Measurements from ENCODE around the gene AHSA1.

The AHSA1 gene

DNA sequence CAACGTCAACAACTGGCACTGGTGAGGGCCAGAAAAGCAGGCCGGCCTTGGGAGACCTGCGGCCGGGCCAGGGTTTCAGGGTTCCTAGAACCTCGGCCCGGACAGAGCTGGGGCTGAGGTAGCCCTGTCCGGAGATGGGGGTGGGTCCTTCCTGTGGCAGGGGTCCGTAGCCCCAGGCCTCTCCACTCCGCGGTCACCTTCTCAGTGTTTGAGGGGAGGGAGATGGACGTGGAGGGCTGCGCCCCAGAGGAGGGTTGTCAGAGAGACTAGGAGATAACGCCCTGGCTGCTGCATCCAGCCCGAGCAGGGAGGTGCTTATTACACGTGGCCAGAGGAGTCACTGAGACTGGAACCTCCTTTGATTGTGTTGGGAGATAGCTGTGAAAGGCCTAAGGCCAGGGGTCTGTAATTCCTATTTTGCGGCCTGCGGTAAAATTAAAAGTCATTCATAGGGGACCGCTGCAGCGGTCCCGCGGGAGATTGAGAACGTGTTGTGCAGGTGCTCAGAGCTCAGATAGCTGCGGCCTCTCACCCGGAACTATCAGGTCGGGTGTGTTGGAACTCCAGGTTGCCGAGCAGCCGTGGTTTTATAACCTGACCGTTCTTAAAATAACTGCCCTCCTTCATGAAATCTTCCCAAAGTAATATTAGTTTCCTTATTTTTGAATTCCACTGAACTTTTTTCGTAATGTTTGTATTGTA is 507 bp downstream of the AHSA1 start:
- no peak for DNase-seq (ENCODE audit: low read depth)
- TF ChIP-seq, protein P1, sequence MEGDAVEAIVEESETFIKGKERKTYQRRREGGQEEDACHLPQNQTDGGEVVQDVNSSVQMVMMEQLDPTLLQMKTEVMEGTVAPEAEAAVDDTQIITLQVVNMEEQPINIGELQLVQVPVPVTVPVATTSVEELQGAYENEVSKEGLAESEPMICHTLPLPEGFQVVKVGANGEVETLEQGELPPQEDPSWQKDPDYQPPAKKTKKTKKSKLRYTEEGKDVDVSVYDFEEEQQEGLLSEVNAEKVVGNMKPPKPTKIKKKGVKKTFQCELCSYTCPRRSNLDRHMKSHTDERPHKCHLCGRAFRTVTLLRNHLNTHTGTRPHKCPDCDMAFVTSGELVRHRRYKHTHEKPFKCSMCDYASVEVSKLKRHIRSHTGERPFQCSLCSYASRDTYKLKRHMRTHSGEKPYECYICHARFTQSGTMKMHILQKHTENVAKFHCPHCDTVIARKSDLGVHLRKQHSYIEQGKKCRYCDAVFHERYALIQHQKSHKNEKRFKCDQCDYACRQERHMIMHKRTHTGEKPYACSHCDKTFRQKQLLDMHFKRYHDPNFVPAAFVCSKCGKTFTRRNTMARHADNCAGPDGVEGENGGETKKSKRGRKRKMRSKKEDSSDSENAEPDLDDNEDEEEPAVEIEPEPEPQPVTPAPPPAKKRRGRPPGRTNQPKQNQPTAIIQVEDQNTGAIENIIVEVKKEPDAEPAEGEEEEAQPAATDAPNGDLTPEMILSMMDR (conservative IDR thresholded peaks at IDR 0.05; ENCODE audit: low read length) = no peak
- H3K4me3 ChIP-seq (ENCODE audit: low read length) = peak overlapping the region; percentile 90

DNA sequence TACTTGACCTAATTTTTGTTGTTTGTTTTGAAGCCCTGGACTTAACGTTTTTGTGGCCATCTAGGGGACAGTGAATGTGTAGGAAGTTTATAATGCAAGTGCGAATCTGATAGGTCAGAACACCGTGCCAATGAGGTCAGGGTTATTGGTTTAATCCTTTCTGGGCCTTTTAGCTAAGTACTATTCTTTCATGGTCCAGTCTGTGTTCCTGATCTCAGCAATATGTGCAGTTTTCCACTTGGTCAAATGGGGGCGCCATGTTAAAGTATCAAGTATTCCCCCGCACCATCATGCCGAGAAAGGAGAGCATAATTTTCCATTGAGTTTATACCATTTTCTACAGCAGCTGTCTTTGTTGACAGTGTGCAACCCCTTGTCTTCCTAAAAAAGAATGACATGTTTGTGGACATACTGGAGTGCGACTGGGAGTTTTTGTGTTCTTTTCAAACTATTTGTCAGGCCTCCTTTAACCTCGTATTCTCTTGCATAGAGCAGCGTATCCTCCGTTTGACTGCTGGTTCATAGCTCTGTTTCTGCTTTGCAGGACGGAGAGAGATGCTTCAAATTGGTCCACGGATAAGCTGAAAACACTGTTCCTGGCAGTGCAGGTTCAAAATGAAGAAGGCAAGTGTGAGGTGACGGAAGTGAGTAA is 1.3 kb downstream of the AHSA1 start:
- TF ChIP-seq, protein P1 (conservative IDR thresholded peaks at IDR 0.05; ENCODE audit: low read length) = peak; percentile 77
- H3K4me3 ChIP-seq (ENCODE audit: low read length) = peak overlapping the region; percentile 90
- peak; percentile 72 for DNase-seq (ENCODE audit: low read depth)

DNA sequence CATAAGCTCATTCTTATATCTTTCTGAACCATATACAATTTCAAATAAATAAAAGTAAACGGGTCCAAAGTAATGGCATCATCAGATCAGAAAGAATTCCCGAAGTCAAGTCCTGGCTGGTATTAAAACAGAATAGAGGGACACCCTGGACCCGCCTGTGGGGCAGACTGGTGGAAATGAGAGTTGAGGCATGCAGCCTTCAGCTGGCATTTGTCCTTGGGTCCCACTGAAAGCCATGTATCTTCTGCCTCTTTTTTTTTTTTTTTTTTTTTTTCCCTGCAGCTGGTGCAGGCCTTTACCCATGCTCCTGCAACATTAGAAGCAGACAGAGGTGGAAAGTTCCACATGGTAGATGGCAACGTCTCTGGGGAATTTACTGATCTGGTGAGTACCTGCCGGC is 9.9 kb downstream of the AHSA1 start:
- DNase-seq (ENCODE audit: low read depth) = no peak
- no peak overlapping the region for H3K4me3 ChIP-seq (ENCODE audit: low read length)
- TF ChIP-seq, protein P1 (conservative IDR thresholded peaks at IDR 0.05; ENCODE audit: low read length) = no peak

DNA sequence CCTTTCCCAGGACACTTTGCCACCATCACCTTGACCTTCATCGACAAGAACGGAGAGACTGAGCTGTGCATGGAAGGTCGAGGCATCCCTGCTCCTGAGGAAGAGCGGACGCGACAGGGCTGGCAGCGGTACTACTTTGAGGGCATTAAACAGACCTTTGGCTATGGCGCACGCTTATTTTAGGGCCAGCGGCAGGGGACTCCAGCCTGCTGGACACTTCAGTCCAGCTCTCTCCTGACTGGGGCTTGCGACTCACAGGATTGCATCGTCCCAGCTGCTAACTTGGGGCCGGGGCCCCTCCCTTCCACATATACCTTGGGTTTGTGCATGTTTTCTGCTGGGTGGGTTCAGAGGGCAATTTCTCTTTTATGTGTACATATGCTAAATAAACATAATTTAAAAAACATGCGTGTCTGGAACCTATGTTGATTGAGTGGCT is 11.2 kb downstream of the AHSA1 start:
- H3K4me3 ChIP-seq (ENCODE audit: low read length) = no peak overlapping the region
- DNase-seq (ENCODE audit: low read depth) = no peak
- TF ChIP-seq, protein P1 (conservative IDR thresholded peaks at IDR 0.05; ENCODE audit: low read length) = no peak

DNA sequence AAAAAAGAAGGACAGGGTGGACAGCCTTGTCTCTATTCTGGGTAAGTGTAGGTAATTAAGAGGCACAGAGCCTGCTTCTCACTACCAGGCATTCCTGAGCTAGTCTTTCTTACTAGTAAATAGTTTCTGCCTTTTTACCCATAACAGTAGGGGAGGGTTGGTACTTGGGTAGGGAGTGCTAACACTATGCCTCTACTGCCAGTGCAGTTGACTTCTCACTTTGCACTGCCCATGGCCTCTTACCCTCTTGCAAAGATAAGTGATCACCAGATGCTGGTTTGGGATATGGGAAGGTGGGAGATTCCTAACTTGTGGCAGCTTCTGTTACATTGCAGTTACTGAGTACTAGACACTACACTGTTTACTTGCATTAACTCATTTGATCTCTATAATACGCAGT is 11.6 kb downstream of the AHSA1 start:
- TF ChIP-seq, protein P1 (conservative IDR thresholded peaks at IDR 0.05; ENCODE audit: low read length) = no peak
- no peak for DNase-seq (ENCODE audit: low read depth)
- H3K4me3 ChIP-seq (ENCODE audit: low read length) = no peak overlapping the region

DNA sequence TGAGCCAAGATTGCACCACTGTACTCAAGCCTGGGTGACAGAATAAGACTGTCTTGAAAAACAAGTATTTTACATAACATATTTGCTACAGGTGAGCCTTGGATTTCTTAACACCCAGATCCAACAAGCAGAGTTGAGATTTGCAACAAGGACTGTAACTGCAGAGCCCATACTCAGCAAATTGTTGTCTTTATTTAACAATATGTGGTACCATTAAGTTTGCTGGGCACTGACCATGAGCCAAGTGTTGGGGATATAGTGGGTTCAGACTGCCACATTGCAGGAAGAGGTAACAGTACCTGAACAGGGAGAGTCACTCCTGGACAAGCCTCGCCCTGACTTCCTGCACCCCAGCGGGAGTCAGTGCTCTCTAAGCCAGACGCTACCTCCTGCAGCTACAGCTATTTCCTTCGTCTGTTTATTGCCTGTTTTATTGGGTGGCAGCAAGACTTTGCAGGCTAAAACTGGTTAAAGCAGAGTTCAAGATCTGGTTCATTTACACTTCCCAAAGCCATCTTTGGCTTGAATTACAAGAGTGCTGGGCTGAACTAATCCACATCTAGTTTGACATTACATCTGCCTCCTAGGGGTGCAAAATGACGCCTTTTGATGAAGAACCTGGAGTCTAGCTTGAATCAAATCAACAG is 12.5 kb downstream of the AHSA1 start:
- TF ChIP-seq, protein P1 (conservative IDR thresholded peaks at IDR 0.05; ENCODE audit: low read length) = no peak
- H3K4me3 ChIP-seq (ENCODE audit: low read length) = no peak overlapping the region
- DNase-seq (ENCODE audit: low read depth) = no peak
